Measurements from ENCODE around the gene TMEM43.

Gene TMEM43

GRCh38 chr3:14152963-14153355 lies 28.1 kb downstream of the TMEM43 start:
- no peak for DNase-seq

GRCh38 chr3:14153663-14154062 lies 28.8 kb downstream of the TMEM43 start:
- no peak for DNase-seq

DNA sequence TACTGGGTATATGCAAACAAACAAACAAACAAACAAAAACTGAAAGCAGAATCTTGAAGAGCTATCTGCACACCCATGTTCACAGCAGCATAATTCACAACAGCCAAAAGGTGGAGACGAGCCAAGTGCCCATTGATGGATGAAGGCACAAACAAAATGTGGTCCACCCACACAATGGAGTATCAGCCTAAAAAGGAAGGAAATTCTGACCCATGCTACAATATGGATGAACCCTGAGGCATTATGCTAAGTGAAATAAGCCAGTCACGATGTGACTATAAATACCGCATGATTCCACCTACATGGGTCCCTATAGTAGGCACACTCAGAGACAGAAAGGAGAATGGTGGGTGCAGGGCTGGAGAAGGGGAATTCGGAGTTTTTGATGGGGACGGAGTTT lies 29.4 kb downstream of the TMEM43 start:
- no peak for DNase-seq

- DNase-seq = no peak
Observed at GRCh38 chr3:14154895-14155440, 30.1 kb downstream of the TMEM43 start.

DNA sequence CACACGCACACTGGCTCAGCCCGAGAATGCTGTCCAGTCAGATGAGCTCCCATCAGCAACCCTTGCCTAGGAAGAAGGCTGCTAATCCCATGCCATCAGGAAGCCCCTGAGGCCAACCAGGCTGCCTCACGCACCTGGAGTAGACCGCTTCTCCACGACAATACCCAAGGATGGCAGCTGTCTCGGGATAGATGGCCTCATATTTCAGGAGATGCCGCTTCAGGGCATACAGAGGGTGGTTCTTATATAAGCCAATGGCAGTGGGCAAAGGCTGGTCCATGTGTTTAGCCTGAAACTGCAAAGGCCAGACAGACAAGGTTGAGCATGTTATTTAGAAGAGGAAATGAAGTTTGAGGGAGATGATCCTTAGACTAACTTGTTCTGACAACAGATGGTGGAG lies 31.3 kb downstream of the TMEM43 start:
- no peak for DNase-seq

DNA sequence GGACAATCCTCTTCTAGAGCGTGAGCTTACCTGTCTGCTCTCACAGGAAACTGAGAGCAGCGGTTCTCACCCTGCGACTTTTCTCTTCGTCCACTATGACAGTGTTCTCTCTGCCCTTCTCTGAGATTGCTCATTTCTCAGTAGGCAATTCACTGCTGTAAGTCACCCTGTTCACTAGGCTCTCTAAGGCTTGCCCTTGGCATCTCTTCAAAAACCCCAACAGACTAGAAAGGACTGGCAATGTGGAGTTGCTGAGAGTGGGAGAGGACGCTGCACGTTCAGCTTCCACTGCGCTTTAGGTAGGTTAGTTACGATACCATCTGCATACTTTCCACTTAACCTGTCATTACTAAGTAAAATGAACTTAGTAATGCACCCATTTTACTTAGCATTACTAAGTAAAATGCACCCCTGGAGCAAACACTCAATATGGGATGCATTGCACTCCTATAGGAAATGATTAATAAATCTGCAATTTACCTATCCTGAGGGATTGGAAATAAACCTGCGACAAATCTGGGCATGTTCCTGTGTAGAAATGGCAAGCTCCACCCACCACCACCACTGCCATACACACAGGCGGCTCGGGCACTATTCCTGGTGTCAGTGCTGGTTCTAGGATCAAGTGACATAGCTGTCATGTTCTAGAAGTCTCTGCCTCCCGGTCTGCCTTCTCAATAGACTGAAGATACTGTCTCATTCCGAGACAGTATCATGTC lies 32.1 kb downstream of the TMEM43 start:
- DNase-seq = no peak

GRCh38 chr3:14157951-14158350 lies 33.1 kb downstream of the TMEM43 start:
- no peak for DNase-seq

DNA sequence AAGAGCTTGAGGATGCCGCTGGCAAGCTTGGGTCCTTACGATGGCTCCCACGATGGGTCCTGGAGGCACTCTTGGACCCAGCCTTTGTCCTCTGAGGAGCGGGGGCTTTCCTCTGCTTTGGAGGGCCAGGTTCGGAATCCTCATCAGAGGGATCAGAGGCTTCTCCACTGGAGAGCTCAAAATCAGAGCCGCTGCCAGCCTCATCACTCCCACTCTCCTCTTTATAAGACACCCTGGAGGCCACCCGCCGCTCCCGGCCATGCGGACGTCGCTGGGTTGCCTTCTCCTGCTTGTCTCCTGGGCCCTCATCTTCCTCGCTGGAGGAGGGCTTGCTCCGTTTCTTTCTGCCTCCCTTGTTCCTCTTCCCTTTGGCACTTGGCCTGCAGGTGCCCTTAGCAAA lies 33.5 kb downstream of the TMEM43 start:
- no peak for DNase-seq

- DNase-seq = no peak
Observed at GRCh38 chr3:14159426-14159825, 34.6 kb downstream of the TMEM43 start.

DNA sequence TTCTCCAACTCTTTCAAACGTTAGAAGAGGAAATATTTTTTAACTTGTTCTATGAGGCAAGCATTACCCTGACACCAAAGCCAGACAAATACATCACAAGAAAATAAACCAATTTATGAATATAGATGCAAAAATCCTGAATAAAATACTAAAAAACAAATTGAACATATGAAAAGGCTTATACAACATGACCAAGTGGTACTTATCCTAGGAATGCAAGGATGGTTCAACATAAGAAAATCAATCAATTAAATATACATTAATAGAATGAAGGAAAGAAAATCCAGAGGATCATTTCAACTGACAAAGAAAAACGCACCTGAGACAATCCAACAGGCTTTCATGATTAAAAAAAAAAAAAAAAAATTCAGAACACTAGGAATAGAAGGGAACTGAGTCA lies 36.4 kb downstream of the TMEM43 start:
- no peak for DNase-seq

GRCh38 chr3:14162178-14162577 lies 37.3 kb downstream of the TMEM43 start:
- no peak for DNase-seq

DNA sequence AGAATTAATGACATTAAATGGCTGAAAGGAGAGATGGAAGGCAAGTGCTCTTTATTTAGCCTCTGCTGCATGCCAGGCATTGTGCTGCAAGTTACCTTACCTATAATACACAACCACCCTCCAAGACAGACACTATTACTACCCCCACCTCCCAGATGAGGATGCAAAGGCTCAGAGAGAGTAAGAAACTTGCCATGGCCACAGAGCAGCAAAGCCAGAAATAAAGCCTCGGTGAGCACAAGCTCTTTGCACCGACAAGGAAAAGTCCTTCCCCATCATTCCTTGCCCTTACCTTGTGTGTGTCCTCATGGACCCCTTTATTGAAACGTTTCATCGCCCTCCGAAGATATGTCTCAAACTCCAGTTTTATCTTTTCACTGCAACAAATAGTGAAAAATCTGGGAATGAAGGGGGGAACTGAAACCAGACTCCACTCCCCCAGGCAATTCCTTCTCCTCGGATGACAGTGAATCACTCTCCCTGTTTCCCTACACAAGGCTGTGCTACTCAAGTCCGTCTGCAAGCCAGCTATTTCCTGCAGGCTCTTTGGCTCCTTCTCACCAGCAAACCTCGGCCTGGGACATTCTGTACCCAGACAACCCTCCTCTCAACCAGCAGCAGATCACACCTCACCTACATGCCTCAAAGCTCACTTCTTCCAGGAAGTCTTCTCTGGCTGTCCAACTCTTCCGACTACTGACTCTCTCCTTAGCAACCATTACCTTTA lies 42.2 kb downstream of the TMEM43 start:
- no peak for DNase-seq

- DNase-seq = no peak
Observed at GRCh38 chr3:14169435-14169834, 44.6 kb downstream of the TMEM43 start.

DNA sequence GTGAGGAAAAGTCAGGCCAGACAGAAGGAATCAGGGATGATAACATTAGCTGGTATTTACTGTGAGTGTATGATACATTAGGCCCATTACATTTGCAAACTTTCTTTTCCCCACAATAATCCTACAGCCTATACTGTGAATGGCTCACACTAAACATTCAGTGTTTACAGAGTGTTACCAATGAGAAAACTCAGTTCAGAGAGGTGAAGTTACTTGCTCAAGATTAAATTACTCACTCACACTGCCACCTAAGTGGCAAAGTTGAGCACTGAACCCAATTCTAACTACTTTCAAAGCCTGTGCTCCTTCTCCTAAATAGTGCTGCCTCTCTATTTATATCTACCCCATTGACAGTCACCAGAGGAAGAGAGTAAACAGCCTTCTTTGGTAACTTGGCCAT lies 45.0 kb downstream of the TMEM43 start:
- DNase-seq = no peak

- no peak for DNase-seq
Observed at GRCh38 chr3:14170531-14171159, 45.8 kb downstream of the TMEM43 start.

- no peak for DNase-seq
Observed at GRCh38 chr3:14172496-14172895, 47.6 kb downstream of the TMEM43 start.

- no peak for DNase-seq
Observed at GRCh38 chr3:14174483-14174882, 49.6 kb downstream of the TMEM43 start.

DNA sequence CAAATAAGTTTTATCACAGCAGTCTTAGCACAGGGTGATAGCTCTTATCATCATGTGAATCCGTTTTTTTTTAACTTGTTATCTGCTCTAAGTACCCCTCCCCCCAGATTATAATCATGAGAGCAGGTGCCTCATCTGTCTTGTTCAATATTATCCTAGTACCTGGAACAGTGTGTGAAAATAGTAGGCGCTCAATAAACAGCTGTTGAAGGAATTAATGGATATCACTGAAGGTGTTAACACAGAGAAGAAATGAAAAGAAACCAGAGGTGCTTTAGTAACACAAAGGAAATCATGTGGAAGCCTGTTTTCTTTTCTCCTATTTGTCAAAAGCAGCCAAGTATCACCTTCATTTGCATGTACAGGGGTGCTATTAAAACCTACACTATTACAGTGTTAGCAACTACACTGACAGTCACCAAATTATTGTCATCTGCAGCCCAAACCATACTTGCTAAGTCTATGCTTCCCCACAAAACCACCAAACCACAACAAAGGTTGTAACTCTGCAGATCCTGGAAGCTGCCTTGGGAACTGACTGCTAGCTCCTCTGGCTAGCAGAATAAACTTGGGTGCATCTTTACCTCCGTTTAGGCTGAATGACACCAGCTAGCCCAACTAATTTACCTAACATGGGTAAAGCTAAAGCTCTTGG lies 50.7 kb downstream of the TMEM43 start:
- DNase-seq = peak; percentile 57

DNA sequence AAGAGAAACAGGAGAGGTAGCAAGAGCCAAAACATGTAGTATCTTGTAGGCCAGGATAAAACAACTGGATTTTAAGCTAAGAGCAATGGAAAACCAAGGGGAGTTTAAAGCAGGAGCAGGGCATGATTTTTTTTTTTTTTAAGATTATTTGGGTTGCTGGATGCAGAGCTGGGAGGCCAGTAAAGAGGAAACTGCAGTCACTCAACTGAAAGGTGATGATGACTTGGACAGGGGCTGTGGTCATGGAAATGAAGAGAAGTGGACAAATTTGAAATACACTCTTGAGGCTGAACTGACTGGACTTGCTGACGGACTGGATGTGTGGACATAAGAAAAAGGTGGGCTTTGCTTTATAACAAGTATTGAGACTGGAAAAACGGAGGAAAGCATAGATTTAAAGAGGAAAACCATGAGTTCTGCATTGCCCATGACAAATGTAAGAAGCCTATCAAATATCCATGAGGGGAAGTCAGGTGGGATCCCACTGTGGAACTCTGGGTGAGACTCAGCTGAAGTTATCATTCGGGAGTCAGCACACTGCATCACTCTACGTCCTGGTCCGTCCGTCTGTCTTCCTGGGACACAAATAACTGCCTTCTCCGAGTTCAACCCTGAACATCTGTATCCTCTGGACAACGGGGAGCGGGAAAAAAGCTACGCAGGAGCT lies 52.9 kb downstream of the TMEM43 start:
- DNase-seq = no peak

DNA sequence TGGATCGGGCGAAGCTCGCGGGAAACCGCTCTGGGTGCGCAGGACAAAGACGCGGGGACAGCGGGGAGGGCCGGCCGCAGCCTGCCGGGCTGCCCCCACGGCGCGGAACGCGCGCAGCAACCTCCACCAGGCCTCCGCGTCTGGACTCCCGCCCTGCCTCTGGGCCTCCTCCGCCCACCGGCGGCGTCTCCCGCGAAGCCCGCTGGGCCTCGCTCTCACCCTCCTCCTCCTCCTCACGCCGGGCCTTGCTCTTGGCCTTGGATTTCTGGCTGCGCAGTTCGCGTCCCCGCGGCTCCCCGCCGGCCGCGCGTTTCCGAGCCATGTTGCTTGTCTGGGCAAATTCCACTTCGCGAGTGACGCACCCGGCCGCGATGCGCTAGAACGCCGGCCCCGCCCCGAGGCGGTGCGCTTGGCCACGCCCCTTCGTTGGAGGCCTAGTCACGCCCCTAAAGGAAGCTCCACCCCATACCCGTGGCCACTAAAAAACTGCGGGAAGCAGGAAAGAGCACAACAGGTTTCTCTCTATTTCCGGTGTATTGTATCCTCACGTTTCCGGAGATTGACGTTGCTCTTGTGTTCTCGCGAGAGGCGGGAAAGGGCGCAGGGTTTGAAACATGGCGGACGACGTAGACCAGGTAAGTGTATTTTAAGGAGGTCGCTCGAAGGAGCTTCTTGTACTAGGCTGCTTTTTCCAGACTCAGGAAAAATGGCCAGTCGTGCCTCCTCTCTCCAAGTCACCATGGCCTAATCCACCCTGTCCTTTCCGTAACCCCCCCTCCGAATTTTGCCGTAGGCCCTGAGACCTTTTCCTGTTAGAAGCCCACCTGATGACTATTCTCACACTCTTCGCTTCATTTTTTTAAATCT lies 53.6 kb downstream of the TMEM43 start, which contains the start of the genes LSM3 and XPC:
TSS of gene LSM3 (plus strand) at position 571 of the 867 bp plus-strand sequence. CDS start at position 615, 44 bp downstream.
TSS of gene XPC (minus strand) at position 355 of the 867 bp plus-strand sequence. CDS start at position 322, 33 bp downstream.
- peak; percentile 97 for DNase-seq

GRCh38 chr3:14179114-14179465 lies 54.2 kb downstream of the TMEM43 start:
- DNase-seq = no peak

DNA sequence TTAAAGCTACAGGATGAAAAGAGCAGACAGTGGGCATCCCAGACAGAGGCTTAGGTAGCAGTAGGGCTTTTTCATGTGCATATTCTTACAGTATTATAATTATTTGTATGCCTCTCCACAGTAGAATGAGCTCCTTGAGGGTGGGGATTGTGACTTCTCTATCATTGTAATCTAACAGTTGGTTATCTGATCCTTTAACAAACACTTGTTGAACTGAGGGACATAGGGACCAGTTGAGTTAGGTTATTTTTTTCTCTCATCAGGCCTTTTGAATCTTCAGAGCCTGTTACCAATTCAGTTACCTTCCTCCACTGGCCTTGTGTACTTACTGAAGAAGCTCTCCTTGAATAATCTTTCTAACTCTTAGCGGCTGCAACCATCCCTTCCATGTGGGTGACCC lies 54.9 kb downstream of the TMEM43 start:
- DNase-seq = no peak
